A549 (cell line): Measurements from ENCODE around the gene DAZL. TPM values are rescaled to one million over a fixed set of nuclear protein-coding genes. Genes with fewer than 3 reads are reported as not detected.

Experiments
- ATAC-seq, 2 experiments: fragments of 200-7000 bp in 1 of 2; fragments of >200 bp in 1 of 2; cut with Nextera tagmentation in 1 of 2; cut with Tn5 transposase in 1 of 2; 3 replicates each; pipeline versions ENCODE4 v1.8.0 to v1.9.1; 2018 to 2020; ENCODE audit warnings: mild to moderate bottlenecking in 1 of 2, moderate library complexity in 1 of 2
- CTCF ChIA-PET: fragments of 300-600 bp; sonication (Branson Sonifier 250); formaldehyde crosslinking; extraction: SDS; loops from one replicate; lab custom pipeline; 2021; ENCODE audit warnings: antibody characterized with exemption, inconsistent platforms; lab: Yijun Ruan, JAX
- POLR2A ChIA-PET: fragments of 350-600 bp; formaldehyde crosslinking; extraction: SDS; loops from one replicate; lab custom pipeline; 2021; ENCODE audit warnings: antibody characterized with exemption, inconsistent platforms; lab: Yijun Ruan, JAX
- DNase-seq, 2 experiments: peaks; one replicate each; pipeline versions ENCODE4 v3.0.0 to v3.0.0-alpha.2; 2011 to 2016; ENCODE audit warnings: low read depth in 1 of 2, low spot score in 1 of 2
- FAIRE-seq: peaks from 2 replicates; lab custom pipeline; 2011; peaks lifted over from hg19 to GRCh38; lab: Jason Lieb, UNC
- H3K27ac ChIP-seq, 2 experiments: fragments of >200 bp; sonication (Bioruptor Twin); formaldehyde crosslinking; 3 replicates each; pipeline ENCODE4 v1.5.1; 2016 to 2017
- H3K4me1 ChIP-seq: fragments of >200 bp; sonication (Bioruptor Twin); formaldehyde crosslinking; 3 replicates; pipeline ENCODE4 v1.6.1; 2016
- H3K4me2 ChIP-seq: fragments of >200 bp; sonication (Bioruptor Twin); formaldehyde crosslinking; 3 replicates; pipeline ENCODE4 v1.6.1; 2016
- H3K4me3 ChIP-seq: fragments of >200 bp; sonication (Bioruptor Twin); formaldehyde crosslinking; 3 replicates; pipeline ENCODE4 v1.5.1; 2016
- H3K9me3 ChIP-seq: fragments of >200 bp; sonication (Bioruptor Twin); formaldehyde crosslinking; 3 replicates; pipeline ENCODE4 v1.6.1; 2016
- CBX2 ChIP-seq: fragments of 200-600 bp; sonication (generic); IDR thresholded peaks from 2 replicates; pipeline ENCODE4 v1.6.1; 2016; ENCODE audit warnings: low read depth, mild to moderate bottlenecking, borderline replicate concordance
- CBX8 ChIP-seq: fragments of 200-600 bp; sonication (generic); IDR thresholded peaks from 2 replicates; pipeline ENCODE4 v1.6.1; 2016
- CEBPB ChIP-seq, 2 experiments: fragments of >200 bp in 1 of 2; sonication (Bioruptor Twin) in 1 of 2; formaldehyde crosslinking in 1 of 2; IDR thresholded peaks; 2 replicates each; pipeline ENCODE4 v1.6.1; 2012 to 2016
- CHD2 ChIP-seq: fragments of 150-350 bp; IDR thresholded peaks from 2 replicates; pipeline ENCODE4 v1.6.1; 2014; ENCODE audit warnings: low read length; ENCODE audit not compliant: partially characterized antibody
- CHD4 ChIP-seq: fragments of 200-600 bp; sonication (generic); IDR thresholded peaks from 2 replicates; pipeline ENCODE4 v1.6.1; 2016; ENCODE audit warnings: antibody characterized with exemption, mild to moderate bottlenecking, borderline replicate concordance
- CTCF ChIP-seq: fragments of >200 bp; sonication (Bioruptor Twin); formaldehyde crosslinking; IDR thresholded peaks from 3 replicates; pipeline ENCODE4 v1.5.1; 2016
- E2F6 ChIP-seq: IDR thresholded peaks from 2 replicates; pipeline ENCODE4 v1.6.1; 2012; ENCODE audit warnings: low read depth, borderline replicate concordance
- EP300 ChIP-seq, 2 experiments: fragments of >200 bp; sonication (Bioruptor Twin); formaldehyde crosslinking; IDR thresholded peaks; 2 replicates in 1 of 2; 3 replicates in 1 of 2; pipeline ENCODE4 v1.6.1; 2016 to 2017
- HES2 ChIP-seq: fragments of >200 bp; sonication (Bioruptor Twin); formaldehyde crosslinking; IDR thresholded peaks from 2 replicates; pipeline ENCODE4 v1.6.1; 2016
- HMGXB4 ChIP-seq: fragments of 250-450 bp; sonication (Bioruptor Pico); IDR thresholded peaks from 2 replicates; pipeline ENCODE4 v1.5.0; 2021; ENCODE audit warnings: mild to moderate bottlenecking, moderate library complexity, borderline replicate concordance
- HOXA7 ChIP-seq: fragments of 250-450 bp; sonication (Bioruptor Pico); IDR thresholded peaks from 2 replicates; pipeline ENCODE4 v1.5.0; 2020; ENCODE audit warnings: mild to moderate bottlenecking, moderate library complexity
- MAFK ChIP-seq: fragments of 450-650 bp; IDR thresholded peaks from 2 replicates; pipeline ENCODE4 v1.6.1; 2014; ENCODE audit not compliant: partially characterized antibody
- NR3C1 ChIP-seq: fragments of >200 bp; sonication (Bioruptor Twin); formaldehyde crosslinking; IDR thresholded peaks from 3 replicates; pipeline ENCODE4 v1.6.1; 2017
- PBX3 ChIP-seq: IDR thresholded peaks from 2 replicates; pipeline ENCODE4 v1.6.1; 2012
- POLR2A ChIP-seq: IDR thresholded peaks from 2 replicates; pipeline ENCODE4 v1.6.1; 2012; ENCODE audit warnings: mild to moderate bottlenecking, low read length
- REST ChIP-seq: fragments of 200-600 bp; sonication (generic); IDR thresholded peaks from 2 replicates; pipeline ENCODE4 v1.6.1; 2016; ENCODE audit warnings: antibody characterized with exemption, mild to moderate bottlenecking, moderate library complexity
- RFX5 ChIP-seq: fragments of 450-650 bp; IDR thresholded peaks from 2 replicates; pipeline ENCODE4 v1.7.1; 2014; ENCODE audit warnings: antibody characterized with exemption, mild to moderate bottlenecking, moderate library complexity
- SMC3 ChIP-seq: fragments of >200 bp; sonication (Bioruptor Twin); formaldehyde crosslinking; IDR thresholded peaks from 3 replicates; pipeline ENCODE4 v1.6.1; 2018; ENCODE audit warnings: inconsistent platforms
- WGBS: methylation state at CpG from one replicate; pipeline ENCODE4 v1.1.6; 2017; ENCODE audit errors: missing lambda C conversion rate; 5-methylcytosine and 5-hydroxymethylcytosine counted together
- polyA plus RNA-seq, 4 experiments: library from polyadenylated mRNA; depleted of rRNA in 3 of 4; stranded (reverse); fragments of >200 nt; fragmentation: RNase III in 1 of 4; extraction: RNeasy Plus Mini Kit Qiagen cat#74134 plus additional on column Dnase treatment in 1 of 4; gene quantifications; 2 replicates in 3 of 4; 3 replicates in 1 of 4; pipeline ENCODE4 v1.2.3, GENCODE V29; 2011 to 2017

Gene DAZL
- polyA plus RNA-seq, 2 of the 4 experiments (the other 2 are of a cell fraction): not detected

- Histone ChIP-seq H3K9me3 (no peaks in the 10 kb centered on the region), H3K27ac (no peak overlapping the region), H3K4me3 (no peak overlapping the region), H3K4me1 (no peaks in the 10 kb centered on the region), H3K4me2 (no peak overlapping the region)
- POLR2A ChIA-PET: no interaction called here
- FAIRE-seq (no peak), ATAC-seq (no peak), DNase-seq (no peak)
- CTCF ChIA-PET: interaction anchor here (1.0 kb wide), 1 partner anchor 10 kb away, joined by 5 read pairs; no protein-coding TSS in a partner anchor
- 48% methylated on average over 5 of the region's 5 CpGs for WGBS
- TF ChIP-seq HES2: no peak
- TF ChIP-seq CHD4: no peak
- TF ChIP-seq PBX3: no peak
- TF ChIP-seq HOXA7 (CRISPR knock-in tag): no peak
- no peak for TF ChIP-seq EP300 (IDR thresholded peaks at IDR 0.05)
- no peak for TF ChIP-seq CHD2
- no peak for TF ChIP-seq MAFK
- no peak for TF ChIP-seq CEBPB (IDR thresholded peaks at IDR 0.05)
- no peak for TF ChIP-seq NR3C1
- no peak for TF ChIP-seq SMC3
- no peak for TF ChIP-seq REST
- TF ChIP-seq CTCF: no peak
- no peak for TF ChIP-seq CBX2
- TF ChIP-seq HMGXB4 (CRISPR knock-in tag): no peak
- TF ChIP-seq CBX8: no peak
- no peak for TF ChIP-seq E2F6
- TF ChIP-seq POLR2A: no peak
- no peak for TF ChIP-seq RFX5
Measured at GRCh38 chr3:16596352-16597032, 8.7 kb downstream of the DAZL start.
